ENCODE results near the gene CDH13. TPM values are rescaled to one million over a fixed set of nuclear protein-coding genes. Genes with fewer than 3 reads are reported as not detected.
A peak's percentile ranks its signal among the peaks of the same experiment; 100 is the strongest.

The CDH13 gene
- total RNA-seq, 1 donor, result under 0.01 TPM

DNA sequence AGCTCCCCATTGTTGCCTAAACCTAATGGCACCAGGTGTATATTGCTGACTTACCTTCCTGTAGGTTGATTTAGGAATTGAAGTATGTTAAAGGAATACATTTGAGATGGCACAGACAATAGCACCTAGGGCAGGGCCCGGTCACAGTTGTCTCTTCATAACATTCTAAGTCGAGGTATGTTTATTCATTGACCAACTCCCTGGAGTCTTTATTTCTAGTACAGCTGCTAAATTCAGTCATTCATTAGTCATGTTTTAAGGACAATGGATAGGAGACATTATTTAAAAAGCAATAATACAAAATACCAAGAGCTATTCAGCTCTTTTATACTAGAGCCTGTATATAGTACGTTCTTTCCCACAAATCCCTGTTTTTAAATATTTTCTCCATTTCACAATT lies 811.6 kb downstream of the CDH13 start:
- no peak for DNase-seq (ENCODE audit: low read depth in 2 of 3, low spot score in 2 of 3)

DNA sequence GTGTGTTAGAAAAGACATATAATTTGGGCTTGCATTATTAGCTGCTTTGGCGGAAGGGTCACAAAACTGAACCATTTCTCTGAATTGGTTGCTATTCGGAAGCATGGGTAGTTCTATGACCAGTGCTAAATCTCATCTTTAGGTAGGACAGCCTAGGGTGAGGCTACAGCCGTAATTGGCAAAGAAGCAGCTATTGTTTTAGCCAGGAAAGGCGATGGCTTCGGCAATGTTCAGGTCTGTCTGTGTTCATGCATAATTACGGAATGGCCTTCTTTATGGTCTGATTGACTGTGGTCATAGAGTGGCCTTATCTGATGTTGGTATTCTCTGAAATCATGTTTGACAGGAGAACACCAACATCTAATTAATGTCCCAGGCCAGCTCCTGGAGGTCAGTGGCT lies 812.6 kb downstream of the CDH13 start:
- DNase-seq (ENCODE audit: low read depth in 2 of 3, low spot score in 2 of 3), result no peak

DNA sequence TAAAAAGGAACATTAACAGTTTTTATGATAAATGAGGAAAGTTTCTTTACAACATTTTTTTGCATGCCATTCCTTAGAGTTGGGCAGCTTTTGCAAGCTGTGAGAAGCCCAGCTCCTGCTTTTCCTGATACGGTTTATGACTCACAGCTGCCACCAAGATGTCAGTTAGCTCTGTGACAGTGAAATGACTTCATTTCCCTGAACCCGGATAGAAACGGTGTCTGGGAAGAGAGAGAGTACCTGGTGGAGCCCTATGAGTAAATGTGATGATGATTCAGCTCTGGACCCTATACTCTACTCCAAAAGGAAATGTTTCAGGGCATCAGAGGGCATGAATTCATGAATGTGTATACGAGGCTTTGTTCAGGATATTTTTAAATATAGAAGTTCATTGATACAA lies 814.7 kb downstream of the CDH13 start:
- DNase-seq (ENCODE audit: low read depth in 2 of 3, low spot score in 2 of 3), result no peak

DNA sequence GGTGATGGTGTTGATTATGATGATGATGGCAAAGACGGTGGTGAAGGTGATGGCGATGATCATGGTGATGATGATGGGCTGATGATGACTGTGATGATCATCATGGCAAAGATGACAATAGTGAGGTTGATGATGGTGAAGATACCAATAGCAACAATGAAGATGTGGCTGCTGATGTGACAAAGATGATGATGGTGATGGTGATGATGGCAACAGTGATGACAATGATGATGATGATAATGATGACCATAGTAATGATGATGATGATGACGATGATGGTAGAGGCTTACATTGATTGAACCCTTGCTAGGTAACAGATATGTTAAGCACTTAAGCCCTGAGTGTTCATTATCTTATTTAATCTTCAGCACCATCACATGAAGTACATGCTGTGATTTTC lies 817.2 kb downstream of the CDH13 start:
- DNase-seq (ENCODE audit: low read depth in 2 of 3, low spot score in 2 of 3), result no peak

DNA sequence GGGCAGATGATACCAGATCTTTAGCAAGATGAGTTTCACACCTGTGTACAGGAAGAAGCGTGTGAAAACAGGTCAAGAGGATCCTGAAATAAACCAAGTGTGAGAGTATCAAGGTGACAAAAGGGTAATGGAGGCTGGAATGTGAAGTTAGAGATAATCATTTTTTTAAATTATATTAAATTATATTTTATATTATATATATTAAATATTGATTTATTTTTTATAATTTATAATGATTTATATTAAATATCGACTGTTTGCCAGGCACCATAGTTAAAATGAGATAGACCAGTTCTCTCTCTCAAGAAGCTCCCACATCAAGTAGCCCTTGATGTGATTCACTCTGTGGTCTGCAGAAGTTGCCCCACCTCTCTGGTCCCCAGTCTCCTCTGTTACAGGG lies 820.8 kb downstream of the CDH13 start:
- DNase-seq (ENCODE audit: low read depth in 2 of 3, low spot score in 2 of 3), result no peak

DNA sequence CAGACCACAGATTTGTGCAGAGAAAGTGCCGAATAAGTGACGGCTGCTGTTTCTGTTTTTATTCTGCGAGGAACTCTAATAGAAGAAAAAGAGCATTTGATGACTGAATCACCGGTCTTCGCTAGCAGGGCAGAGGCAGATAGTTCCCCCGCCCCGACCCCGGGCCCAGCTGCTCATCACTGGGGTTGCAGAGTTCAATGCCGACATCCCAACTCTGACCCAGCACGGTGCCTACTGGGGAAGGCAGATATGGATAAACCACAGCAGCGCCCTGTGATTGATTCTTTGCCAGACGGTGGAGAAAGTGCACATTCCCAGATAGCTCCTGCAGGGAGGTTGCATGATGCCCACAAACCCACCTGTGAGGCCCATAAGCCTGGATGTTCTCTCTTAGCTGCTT lies 823.1 kb downstream of the CDH13 start:
- no peak for DNase-seq (ENCODE audit: low read depth in 2 of 3, low spot score in 2 of 3)

DNA sequence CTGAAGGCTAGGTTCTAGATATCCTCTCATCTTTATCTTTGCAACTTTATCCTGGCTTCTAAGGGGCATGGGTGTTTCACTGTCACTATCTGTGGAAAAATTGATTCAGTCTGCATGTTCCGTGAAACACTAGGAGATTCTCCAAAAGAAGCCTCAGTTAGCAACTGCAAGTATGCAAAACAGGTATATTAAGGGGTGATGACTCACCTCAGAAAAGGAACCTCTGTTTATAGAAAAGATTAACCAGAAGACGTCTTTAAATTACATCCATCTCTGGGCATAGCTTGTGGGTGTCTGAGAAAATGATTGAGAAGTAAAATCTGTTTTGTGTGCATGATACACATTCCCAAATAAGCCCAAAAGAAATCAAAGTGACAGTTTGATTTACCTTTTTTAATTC lies 827.2 kb downstream of the CDH13 start:
- DNase-seq (ENCODE audit: low read depth in 2 of 3, low spot score in 2 of 3), result no peak

DNA sequence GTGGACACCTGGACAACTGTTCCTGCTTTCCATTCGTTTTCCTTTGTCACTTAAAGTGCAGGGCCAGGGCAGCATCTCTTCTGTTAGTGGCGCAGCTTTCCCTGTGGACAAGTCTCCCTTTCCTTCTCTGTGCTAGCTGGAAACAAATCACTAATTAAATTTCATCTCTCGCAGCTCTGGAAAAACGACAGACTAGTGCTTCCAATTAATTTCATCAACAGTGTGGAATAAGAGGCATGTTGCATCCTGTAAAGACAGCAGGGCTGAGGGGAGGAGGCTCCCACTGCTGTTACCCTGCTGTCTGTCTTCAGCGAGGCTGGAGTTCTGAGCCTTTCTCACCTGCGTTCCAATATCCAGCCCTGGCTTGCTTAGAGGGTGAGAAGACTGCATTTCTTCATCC lies 828.9 kb downstream of the CDH13 start:
- DNase-seq (ENCODE audit: low read depth in 2 of 3, low spot score in 2 of 3), result no peak

DNA sequence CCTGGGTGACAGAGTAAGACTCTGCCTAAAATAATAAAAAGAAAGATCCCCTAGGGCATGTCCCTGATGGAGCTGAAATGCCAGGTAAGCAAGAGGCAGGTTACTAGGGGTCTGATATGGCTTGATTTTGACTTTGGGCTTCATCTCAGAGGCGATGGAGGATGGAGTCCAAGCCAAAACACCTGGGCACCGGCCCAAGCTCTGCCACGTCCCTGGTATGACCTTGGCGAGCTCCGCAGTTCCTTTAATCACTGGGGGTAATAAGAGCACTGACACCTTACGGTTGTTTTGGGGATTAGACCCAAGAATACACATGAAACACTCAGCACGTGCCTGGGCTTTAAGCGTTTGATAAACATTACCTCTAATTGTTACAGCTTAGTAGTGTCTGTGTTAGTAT lies 830.2 kb downstream of the CDH13 start:
- no peak for DNase-seq (ENCODE audit: low read depth in 2 of 3, low spot score in 2 of 3)

DNA sequence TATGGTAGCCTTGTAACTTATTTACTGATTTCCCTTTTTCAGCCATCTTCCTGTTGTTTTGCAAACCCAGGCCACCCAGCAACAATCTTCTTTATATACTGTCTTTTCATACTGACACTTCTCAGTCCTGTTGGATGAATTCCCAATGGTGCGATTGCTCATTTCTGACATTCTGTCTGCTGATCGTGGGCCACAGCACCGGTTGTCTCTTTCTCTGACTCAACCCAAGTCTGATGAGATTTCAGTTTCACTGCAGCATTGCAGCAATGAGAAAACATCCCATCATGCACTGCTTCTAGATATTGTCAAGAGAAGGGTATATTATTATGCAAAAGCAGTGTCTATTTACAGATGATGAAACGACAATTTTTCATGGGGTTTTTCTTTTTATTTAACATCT lies 831.8 kb downstream of the CDH13 start:
- DNase-seq (ENCODE audit: low read depth in 2 of 3, low spot score in 2 of 3), result no peak

DNA sequence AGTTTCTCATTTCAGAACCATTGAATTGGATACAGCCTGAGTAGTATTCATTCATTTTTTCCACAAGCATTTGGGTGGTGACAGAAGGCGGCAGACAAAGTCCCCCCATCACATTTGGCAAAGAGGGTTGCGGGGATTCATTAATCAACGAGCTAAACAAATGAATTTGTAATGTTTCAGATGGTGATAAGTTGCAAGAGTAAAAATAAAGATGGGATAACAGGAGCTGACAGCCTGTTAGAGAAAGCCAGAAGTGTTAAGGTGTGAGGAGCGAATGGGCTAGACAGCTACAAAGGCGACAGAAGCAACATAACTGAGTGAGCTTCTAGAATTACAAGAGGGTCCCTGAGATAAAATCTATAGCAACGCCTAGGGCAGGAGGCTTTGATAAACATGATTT lies 838.2 kb downstream of the CDH13 start:
- no peak for DNase-seq (ENCODE audit: low read depth in 2 of 3, low spot score in 2 of 3)

DNA sequence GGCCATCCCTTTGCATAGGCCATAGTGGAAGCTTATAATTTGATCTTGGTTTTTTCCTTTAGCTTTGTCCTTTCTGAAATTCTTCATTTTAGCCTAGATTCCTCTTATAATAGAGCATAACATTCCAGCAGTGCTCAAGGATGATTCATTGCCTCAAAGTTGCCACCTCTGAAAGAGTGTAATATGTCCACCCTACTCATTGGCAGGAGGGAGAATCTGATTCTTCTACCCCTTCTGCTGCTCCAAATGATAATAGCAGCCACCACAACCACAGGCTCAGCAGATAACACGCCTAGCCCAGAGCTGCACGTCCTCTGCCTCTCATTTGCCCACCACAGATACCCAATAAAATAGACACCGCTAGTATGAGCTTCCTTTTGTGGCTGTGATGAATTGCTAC lies 843.6 kb downstream of the CDH13 start:
- DNase-seq (ENCODE audit: low read depth in 2 of 3, low spot score in 2 of 3), result no peak

DNA sequence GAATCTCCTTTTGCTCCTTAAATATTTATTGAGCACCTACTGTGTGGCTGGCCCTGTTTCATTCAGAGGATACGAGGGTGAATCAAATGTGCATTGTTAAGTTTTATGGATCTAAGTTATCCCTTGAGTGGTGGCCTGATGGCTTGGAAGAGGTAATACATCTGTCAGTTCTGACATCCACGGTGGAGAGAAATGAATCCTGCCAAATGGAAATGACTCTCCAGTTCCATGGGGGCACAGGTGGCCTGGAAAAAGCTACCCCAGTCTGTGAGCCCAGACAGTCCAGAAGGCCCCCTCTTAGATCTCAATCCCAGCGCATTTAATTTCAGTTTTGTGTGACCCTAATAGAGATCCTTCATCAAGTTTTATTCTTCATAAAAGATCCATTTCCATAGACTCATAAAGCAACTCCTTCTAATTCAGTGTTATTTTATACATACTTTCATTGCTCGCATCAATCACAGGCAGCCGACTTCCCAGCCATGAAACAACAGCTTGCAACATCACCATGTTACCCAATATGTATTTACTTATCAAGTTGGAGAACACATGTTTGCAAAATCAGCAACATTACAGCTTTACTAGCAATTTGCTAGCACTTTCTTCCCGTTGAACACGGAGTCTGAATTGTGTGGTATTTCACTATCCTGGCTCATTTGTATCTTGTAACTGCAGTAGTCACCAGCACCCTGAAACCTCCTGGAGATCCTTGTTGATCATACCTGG lies 846.2 kb downstream of the CDH13 start:
- no peak for DNase-seq (ENCODE audit: low read depth in 2 of 3, low spot score in 2 of 3)

DNA sequence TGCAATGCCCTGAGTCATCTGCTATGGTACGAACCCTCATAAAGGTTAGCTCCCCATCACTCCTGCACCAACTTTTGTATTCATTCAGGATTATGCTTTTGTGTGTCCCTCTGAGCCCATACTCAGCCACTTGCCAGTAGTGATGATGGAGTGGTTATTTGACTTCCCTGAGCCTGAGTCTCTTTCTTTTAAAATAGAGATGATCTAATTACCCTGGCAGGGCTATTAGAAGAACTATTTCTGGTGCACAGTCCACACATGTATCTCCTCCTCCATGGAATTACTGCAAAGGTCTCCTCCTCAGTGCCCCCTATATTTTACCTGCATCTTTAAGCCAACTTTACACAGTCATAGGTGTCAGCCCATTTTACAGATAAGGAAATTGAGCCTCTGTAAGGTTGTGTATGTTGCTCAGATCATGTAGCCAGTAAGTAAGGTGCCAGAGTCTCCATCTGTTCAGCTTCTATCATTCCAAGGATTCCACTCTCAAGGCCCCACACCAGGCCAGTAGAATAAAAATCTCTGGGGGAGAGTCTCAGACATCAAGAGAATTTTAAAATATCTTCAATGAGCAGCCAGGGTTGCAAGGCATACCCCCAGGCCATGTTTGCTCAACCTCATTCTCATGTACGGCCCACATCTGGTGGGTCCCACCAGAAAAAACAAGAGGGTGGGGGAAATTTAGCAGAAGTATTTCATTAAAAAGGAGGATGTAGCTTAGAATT lies 847.3 kb downstream of the CDH13 start:
- no peak for DNase-seq (ENCODE audit: low read depth in 2 of 3, low spot score in 2 of 3)

DNA sequence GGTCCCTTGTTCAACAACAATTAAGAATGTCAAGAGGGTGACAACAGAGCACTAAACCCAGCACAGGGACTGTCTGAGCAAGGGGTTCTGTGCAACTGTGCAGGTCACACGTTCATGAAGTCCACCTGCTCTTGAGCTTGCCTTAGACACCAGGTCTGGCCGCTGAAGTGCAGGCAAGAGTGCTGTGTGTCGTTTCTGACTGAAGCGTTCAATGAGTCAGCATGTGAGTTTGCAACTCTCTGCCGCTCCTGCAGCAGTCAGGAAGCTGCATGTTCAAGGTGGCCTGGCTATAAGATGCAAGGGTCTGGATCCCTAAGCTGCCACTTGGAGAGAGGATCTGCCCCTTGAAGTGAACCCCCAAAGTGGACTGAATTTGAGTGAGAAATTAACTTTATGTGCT lies 848.3 kb downstream of the CDH13 start:
- no peak for DNase-seq (ENCODE audit: low read depth in 2 of 3, low spot score in 2 of 3)

DNA sequence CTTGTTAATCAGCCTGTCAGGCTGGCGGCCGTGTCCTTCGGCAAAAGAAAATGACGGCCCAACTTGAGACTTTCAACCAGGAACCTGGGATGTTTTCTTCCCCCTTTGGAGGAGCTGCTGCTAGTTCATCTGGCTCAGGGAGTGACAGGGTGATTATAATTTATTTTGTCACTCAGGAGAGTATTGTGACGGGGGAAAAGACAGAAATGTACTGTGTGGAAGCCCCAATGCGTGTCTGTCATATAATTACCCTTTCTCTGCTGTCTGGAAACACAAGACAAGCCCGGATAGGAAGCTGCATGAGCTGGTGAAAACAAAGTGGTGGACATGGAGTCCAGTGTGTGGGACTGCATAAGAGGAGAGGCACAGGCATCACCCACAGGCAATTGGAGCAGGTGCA lies 854.8 kb downstream of the CDH13 start:
- no peak for DNase-seq (ENCODE audit: low read depth in 2 of 3, low spot score in 2 of 3)

DNA sequence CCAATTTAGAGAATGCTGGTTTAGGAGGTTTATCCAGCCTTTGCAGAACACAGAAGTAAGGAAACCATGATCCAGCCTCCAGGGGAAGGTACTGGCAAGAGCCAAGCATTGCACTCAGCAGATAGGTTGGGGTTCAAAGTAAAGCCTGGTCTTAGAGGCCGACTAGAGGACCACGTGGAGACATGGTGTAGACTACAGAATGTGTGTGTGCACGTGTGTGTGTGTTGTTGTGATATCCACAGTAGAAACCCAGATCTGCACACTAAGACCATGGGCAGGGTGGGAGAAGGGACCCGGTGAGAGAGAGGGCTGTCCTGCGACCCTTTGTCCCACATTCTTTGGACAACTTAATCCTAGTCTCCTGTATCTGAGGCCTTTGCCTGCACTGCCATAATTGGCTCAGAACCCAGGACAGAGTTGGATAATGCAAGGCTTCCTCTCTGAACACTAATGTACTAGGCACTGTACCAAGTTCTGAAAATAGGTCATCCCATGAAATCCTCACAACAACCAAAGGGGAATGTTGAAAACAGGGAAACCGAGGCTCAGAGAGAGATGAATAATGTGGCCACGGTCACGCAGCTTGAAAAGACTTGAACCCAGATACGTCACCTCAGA lies 855.9 kb downstream of the CDH13 start:
- no peak for DNase-seq (ENCODE audit: low read depth in 2 of 3, low spot score in 2 of 3)

DNA sequence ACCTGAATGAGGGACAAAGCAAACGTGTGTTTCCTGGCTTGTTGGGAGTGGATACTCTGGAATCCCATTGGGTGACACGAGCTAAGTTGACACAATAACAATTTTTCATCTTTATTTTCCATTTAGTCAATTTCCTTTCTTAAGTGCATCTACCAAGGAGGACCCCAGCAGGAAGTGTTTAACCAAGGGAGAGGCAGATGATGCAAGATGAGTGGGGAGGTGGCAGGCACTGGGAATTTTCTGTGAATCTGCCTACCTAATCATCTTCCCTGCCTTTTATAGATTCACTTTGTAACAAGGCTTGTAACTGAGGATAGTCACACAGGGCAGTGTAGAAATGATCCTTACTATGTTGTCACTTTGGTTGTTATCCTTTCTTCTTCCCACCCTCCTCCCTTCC lies 863.3 kb downstream of the CDH13 start:
- no peak for DNase-seq (ENCODE audit: low read depth in 2 of 3, low spot score in 2 of 3)

DNA sequence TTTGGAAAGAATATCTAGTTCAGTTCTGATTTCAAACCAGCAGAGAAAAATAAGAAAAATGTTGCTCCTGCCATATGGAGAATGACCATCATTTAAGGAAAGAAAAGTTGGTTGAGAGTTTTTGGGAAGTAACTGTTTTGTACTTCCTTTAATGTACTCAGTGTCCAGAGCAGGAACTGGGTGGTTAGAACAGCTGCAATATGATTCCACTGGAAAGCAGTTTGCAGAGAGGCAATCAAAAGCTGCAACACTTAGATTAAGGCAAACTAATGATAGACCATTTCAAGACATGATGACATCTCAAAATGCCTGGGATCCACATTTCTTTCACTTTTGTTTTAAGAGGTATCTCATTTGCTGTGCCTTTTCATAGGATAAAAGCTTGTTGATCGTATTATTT lies 867.7 kb downstream of the CDH13 start:
- peak in 1 of 3 donors; percentile 1 for DNase-seq (ENCODE audit: low read depth in 2 of 3, low spot score in 2 of 3)

DNA sequence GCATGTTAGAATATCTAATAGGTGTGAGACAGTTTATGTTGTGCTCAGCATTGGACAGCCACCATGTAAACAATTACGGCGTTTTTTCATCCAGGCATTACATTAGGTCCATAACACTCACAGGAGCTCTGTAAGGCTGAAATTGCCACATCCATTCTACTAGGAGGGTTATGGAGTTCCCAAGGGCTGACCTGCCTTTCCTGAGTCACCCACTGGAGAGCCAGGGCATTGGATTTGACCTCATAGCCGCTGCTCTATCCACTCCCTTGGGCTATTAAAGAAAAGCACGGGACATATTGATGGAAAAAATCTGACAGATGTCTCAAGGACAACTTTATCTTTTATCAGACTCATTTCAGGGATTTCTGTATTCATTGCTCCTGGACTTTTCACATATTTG lies 874.7 kb downstream of the CDH13 start:
- no peak for DNase-seq (ENCODE audit: low read depth in 2 of 3, low spot score in 2 of 3)

DNA sequence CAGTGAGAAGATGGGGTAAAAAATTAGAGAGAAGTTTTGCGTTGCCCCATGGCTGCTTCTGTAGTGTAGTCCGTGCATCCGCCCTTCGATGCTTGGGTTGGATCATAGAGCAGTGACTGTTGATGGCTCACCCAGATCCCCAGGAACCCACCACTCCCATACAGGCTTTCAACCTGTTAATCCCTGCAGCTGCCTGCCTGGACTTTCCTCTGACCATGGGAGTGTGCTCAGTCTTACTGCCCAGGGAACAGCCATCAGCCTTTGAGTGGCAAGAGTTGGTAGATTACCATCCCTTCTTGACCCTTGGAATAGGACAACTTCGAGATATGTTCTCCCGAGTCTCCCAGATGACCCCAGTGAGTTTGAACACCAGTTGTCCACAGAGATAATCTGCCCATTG lies 881.5 kb downstream of the CDH13 start:
- no peak for DNase-seq (ENCODE audit: low read depth in 2 of 3, low spot score in 2 of 3)

DNA sequence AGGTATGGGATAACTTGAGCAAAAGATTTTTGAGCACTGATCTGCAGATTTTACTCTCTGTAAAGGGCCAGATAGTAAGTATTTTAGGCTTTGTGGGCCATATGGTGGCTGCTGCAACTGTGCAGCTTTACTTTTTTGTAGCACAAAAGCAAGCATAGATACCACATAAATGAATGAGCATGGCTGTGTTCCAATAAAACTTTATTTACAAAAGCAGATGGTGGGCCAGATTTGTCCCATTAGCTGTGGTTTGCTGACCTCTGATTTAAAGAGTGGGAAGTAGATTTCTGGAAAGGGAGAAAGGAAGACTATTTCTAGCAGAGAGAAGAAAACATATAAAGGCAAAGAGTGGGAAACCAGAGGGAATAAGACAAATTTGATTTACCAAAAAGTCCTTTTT lies 882.5 kb downstream of the CDH13 start:
- no peak for DNase-seq (ENCODE audit: low read depth in 2 of 3, low spot score in 2 of 3)

All from hematopoietic multipotent progenitor cell (in vitro differentiated cells).